GM21717 (cell line): Measurements from ENCODE around the gene ZNF529.
"Not testable (repeated sequence)": the region's sequence is repeated elsewhere in the genome, so short reads cannot be mapped to it uniquely, and the experiment has no call there.

Source experiments
- ATAC-seq: cut with Tn5 transposase; IDR thresholded peaks from one replicate; pipeline ENCODE4 v1.9.1; 2021; ENCODE audit warnings: mild to moderate bottlenecking, moderate library complexity; ENCODE audit not compliant: unreplicated experiment

Gene ZNF529

DNA sequence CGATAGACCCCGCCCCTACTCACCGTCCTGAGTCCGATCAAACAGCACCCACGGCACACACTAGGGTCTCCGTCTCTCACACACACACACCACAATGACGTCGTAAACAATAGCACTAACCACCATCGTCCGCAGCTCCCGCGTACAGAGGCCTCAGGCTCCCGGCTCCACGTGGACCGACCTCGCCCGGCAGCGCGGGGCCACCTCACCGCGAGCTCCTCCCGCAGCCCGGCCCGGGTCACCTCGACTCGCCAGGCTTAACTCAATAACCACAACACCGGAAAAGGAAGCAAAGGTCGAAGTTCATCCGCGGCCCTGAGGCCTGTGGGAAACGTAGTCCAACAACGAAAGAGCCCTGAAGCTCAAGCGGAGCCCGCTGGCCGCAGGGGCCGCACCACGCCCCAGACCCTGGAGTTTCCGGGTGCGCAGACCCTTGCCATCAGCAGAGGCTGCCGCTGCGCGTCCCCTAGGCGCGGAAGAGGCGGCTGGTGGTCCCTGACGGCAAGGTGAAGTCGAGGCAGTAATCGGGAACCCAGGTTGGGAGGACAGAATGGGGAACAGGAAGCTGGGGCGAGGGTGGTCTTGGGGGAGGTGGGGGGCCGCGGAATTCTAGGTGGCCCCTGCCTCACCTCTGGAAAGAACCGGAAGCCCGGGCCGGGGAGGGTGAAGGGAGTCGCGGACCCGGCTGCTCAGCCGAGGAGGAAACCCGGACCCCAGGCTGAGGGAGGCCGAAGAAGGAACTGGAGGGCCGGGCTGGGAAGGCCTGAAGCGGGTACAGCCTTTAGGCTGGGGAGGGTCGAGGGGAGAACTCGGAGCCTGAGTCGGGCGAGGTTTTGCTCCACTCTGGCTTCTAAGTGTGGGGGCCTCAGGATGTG, at the start of gene ZNF529:
Gene ZNF529, minus strand, starts transcription at position 273 of the 875 bp plus-strand sequence. CDS start 946 bp downstream, outside the sequence.
- peak; percentile 86 for ATAC-seq

DNA sequence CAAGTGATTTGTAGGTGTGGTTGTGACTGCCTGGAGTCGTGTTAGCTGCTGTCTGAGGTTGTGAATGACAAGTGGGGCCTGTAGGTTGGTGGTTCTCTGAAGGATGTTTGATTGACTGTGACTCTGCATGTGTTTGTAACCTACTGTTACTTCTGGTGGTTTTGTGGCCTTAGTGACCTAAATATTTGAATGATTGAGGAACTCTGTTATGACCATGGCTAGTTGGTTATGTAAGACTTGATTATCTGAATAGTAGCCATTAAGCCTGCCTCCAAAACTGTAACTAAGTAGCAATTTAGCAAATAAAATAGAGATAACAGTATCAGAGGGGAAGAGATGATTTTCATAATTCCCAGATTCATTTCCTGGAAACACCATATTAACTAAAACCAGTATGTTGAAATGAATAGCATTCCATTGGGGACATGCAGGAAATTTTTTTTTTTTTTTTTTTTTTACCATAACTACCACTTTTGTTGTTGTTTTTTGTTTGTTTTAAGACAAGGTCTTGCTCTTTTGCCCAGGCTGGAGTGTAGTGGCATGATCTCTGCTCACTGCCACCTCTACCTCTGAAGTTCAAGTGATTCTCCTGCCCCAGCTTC, 32.9 kb upstream of the ZNF529 start:
- no peak for ATAC-seq

DNA sequence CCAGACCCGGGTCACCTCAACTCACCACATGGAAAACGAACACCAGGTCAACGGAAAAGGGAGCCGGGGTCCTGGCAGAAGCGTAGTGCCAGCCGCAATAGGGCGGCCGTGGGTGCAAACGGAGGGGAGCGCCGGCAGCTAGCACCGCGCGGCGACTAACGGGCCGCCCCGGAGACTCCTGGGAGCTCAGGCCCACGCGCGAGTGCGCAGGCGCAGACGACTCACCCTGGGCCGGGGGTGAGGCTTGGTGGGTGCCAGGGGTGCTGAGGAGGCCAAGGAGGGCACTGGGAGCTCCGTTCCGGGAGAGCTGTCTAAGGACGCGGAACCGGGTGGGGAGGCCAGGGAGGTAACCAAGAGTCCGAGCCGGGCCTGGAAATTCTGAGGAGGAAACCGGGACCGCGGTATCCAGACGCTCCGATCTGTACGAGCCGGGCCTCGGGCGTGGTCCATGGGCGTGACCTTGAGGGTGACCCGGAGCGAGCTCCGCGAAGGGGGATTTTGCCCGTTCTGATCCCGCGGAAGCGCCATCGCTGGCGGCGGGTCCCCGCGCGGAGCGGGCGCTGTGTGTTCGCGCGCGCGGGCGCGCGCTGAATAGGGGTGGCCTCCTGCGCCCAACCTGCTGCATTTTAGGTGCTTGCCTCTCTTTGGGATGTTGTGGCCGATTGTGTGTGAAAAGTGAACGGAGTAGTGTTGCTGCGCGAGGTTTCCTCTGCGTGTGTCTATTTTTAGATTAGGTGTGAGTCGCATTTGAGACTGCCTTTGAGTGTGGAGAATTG, 32.2 kb upstream of the ZNF529 start, which contains the start of gene ZNF382:
Gene ZNF382, plus strand, starts transcription at position 213 of the 776 bp plus-strand sequence. CDS start 4,602 bp downstream, outside the sequence.
- peak; percentile 62 for ATAC-seq

DNA sequence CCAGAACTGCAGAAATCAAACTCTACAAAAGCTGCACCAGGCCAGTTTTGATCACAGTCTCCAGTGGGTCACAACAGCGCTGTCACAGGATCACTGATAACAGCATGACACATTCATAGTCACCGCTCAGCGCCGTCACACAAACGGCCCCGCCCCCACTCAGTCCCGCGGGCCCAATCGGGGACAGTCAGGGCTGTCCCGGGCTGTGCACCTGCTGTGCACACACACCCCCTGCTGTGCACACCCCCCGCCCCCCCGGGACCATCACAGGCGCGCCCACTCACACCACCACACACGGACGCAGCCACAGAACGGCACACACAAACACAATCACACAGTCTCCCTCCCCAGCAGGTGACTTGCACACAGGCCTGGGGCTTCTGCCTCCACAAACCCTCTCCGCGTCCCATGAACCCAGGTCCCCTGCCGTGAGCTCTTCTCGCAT, 31.6 kb upstream of the ZNF529 start:
- ATAC-seq, result peak; percentile 67

DNA sequence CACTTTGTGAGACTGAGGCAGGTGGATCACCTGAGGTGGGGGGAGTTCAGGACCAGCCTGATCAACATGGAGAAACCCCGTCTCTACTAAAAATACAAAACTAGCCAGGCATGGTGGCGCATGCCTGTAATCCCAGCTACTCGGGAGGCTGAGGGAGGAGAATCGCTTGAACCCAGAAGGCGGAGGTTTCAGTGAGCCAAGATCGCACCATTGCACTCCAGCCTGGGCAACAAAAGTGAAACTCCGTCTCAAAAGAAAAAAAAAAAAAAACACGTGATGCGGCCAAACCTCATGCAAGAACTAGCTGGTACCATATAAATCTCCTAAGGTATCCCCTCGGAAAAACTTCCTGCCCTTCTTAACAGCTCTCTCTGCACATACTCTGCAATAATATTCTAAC, 29.6 kb upstream of the ZNF529 start:
- not testable (repeated sequence) for ATAC-seq

DNA sequence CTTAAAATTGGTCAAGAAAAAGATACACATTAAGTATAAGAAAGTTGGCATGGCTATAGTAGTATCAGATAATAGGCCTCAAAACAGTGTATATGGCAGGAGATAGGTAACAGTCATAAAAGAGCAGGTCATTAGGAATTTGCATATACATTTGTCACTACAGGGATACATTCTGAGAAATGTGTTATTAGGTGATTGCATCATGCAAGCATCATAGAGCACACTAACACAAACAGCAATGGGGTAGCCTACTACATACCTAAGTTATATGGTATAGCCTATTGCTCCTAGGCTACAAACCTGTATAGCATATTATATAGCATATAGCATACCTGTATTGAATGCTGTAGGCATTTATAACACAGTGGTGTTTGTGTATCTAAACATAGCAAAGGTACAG, 6.2 kb upstream of the ZNF529 start:
- ATAC-seq, result no peak

DNA sequence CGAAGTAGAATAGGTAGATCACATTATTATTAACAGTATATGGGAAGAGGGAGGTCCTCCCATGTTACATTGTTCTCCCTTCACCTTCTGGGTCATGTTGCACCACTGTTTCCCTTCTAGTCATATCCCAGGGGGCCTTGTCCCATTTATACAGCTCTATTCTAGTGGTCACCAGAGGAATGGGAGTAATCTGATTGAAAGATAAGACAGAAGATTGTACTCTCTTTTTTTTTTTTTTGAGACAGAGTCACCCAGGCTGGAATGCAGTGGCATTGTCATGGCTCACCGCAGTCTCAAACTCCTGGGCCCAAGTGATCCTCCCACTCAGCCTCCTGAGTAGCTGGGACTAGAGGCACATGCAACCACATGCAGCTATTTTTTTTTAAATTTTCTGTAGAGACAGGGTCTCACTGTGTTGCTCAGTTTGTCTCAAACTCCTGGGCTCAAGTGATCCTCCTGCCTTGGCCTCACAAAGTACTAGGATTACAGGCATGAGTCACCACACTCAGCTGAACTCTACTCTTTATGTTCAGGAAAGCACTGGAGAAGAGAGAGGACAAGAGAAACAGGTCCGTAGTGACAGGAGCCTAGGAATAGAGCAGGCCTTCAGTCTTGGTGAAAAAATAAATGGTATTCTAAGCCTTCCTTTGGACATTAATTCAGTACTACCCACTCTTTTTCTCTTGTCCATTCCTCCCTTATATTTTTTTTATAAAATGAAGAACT, 4.3 kb upstream of the ZNF529 start:
- no peak for ATAC-seq

DNA sequence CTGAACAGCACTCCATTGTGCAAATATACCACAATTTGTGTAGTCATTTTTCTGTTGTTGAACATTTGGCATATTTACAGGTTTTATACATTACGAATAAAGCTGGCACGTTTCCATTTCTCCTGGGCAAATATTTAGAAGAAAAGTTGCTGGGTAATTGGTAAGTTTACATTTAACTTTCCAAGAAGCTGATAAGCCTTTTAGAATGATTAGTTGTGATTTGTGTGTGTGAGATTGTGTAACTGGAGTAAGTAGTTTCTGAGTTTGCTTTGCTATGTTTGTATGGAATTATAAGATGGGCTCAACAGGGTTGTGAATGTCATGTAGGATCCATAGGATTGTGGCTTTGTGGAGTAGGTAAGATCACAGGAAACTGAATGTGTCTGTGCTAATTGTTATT, 1.6 kb upstream of the ZNF529 start:
- no peak for ATAC-seq

DNA sequence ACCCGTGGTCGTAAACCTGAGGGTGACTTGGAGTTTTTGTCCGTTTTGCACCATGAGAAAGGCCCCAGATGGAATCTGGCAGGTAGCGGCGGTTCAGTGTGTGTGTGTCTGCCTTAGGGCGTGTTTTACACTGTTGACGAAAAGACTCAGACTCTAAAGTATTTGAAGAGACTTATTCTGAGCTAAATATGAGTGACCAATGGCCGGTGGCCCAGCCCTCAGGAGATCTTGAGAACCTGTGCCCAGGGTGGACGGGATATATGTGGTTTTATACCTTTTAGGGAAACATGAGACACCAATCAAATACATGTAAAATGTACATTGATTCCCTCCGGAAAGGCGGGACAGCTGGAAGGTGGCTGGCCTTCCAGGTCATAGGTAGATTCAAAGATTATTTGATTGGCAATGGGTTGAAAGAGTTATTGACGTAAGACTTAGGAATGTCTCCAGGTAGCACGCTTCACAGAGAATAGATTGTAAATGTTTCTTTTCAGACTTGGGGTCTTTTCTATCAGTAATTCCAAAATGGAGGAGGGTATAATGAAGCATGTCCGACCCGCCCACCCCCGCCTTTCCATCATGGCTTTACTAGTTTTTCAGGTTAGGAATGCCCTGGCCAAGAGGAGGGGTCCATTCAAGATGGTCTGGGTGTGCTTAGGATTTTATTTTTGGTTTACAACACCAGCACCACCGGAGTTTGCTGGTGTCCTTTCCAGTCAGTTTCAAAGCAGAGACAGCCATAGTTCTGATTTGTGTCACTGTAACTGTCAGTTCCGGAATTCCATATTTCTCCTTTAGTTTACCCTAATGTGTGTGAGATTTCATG, 1.0 kb upstream of the ZNF529 start:
- no peak for ATAC-seq

DNA sequence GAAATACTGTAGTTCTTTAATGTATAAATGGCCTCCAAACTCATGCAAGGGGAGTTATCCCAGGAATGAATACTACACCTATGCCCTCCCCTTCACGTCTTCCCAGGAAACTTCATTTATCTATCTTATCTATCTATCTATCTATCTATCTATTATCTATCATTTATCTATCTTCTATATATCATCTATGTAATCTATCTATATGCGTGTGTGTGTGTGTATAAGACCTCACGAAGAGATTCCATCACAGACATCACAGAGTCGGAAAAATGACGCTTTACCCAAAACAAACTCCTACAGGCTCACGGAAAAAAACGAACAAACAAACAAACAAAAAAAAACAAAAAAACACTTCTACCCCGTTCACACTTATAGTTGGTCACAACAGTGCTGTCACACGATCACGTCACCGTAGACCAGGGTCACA, 486 bp downstream of the ZNF529 start:
- no peak for ATAC-seq

DNA sequence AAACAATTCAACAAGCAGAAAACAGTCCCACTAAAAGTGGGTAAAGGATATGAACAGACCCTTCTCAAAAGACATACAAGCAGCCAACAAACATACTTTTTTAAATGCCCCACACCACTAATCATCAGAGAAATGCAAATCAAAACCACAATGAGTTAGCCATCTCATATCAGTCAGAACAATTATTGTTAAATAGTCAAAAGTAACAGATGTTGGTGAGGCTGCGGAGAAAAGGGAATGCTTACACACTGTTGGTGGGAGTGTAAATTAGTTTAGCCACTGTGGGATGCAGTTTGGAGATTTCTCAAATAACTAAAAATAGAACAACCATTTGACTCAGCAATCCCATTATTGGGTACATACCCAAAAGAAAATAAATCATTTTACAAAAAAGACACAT, 8.7 kb downstream of the ZNF529 start:
- no peak for ATAC-seq

DNA sequence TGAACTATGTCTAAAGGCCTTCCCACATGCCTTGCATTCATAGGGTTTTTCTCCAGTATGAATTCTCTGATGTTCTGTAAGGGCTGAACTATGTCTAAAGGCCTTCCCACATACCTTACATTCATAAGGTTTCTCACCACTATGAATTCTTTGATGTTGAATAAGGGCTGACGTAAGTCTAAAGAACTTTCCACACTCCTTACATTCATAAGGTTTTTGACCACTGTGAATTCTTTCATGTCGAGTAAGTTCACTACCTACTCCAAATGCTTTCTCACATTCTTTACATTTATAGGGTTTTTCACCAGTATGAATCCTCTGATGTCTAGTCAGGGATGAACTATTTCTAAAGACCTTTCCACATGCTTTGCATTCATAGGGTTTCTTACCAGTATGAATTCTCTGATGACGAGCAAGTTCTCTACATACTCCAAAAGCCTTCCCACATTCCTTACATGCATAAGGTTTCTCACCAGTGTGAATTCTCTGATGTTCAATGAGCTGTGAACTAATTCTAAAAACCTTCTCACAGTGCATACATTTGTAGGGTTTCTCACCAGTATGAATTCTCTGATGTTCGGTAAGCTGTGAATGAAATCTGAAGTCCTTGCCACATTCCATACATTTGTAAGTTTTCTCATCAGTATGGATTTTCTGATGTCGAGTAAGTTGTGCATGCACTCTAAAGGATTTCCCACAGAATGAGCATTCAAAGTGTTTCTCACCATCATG, 25.9 kb downstream of the ZNF529 start:
- ATAC-seq, result no peak

DNA sequence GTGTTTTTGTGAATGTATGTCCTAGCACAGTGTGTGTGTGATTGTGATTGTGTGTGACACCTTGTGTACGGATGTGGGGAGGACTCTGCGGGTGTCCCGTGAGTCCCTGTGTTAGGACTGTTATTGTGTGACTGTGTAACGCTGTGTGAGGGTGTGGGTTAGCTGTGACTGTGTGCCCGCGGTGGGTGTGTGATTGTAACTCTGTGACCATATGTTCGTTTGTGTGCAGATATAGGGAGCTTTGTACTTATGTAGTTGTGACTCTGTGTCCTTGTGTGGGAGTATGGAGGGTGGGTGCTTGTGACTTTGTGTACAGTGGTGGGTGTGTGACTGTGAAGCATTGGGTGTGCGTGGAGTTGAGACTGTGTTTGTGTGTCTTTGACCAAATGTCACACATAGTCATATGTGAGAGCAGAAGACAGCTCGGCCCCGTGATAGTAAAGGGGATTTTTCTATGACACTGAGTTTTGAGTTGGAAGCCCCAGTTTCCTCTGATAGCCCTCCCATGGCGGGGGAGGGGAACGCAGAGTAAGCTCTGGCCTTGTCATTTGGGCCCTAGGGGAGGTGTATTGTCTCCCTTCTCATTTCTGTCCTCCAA, 44.1 kb downstream of the ZNF529 start:
- peak; percentile 15 for ATAC-seq

DNA sequence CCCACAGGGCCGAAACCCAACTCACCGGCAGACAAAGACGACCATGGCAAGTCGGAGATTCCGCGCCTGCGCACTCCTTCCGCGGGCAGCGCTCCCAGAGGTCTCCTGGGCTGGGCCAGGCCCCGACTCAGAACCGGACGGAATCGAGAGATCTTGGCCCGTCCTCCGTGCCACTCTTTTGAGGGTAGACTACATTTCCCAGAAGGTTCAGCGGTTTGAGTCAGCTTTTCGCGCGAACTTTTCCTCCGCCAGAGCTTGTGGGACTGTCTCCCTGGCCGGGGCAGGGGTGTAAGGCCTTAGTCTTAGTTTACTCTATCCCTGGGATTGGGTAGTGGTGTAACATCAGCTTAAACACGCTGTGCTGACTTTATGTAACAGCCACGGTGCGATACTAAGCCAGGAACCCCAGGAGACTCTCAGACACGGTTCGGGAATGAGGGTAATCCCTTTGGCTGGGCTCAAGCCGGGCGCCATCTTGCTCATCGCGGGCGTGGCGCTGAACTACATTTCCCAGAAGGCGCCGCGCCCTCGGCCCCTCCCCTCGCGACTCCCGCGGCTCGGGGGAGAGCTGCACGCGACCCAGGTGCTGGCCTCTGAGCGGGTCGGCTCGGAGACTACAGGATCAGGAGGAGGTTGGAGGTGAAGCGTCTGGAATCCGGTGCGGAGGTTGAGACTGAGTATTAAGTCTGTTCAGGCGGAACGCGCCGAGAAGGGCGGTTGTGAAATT, 44.7 kb downstream of the ZNF529 start, which contains the start of gene ZNF260:
Gene ZNF260, minus strand, starts transcription at position 78 of the 727 bp plus-strand sequence. CDS start 13,033 bp downstream, outside the sequence.
- peak; percentile 79 for ATAC-seq

DNA sequence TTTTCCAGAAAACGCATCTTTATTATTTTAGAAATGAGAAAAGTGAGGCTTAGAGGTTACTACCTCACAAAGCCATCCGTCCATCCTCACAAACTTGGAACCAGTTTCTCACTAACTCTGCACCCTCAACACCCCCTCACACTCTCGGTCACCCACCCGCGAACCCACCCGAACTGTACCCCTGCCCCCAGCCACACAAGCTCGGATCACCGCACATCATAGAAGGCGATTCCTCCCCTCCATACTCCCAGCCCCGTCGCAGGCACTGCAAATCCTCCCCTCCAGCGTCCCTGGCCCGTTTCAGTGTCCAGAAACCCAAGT, 45.3 kb downstream of the ZNF529 start:
- ATAC-seq, result no peak

DNA sequence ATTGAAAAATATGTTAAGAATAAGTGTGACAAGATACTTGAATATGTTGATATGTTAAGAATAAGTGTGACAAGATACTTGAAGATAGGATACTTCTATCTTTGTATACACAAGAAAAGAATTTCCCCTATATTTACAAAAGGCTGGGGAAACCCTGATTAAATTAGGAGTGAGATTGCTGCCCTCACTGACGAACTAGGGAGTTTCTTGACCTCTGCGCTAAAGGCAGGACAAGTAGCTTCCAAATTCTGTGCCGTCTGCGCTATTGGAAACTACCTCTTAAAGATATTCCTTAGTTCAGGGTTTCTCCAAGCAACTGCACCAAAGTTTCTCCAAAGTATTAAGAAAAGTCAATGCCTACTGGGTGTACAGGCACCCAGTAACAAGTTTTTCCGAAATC, 45.8 kb downstream of the ZNF529 start:
- no peak for ATAC-seq

DNA sequence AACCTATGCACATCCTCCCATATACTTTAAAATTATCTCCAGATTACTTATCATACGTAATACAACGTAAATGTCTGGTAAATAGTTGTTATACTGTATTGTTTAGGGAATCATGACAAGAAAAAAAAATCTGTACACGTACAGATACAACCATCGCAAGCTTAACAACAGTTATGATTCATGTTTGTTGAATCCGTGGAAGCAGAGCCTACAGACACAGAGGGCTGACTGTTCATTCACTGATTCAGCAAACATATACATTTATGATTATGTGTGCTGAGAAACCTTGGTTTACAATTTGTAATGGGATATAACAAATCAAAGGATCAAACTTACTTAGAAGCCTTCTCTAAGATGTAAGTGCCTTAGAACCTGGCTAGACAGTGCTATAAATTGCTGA, 46.5 kb downstream of the ZNF529 start:
- no peak for ATAC-seq

DNA sequence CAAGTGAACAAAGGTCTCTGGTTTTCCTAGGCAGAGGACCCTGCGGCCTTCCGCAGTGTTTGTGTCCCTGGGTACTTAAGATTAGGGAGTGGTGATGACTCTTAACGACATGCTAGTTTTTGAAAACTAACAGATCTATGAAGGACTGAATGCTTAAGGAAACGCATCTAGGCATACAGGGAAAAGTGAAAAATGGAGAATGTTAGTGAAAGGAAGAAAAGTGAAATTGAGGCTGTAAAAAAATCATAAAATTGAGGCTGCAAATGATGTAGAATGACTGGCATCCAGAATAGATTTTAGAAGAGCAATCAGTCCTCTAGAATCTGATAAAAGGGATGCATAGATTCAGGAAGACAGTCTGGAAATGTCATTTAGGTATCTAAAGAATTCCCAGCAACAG, 48.5 kb downstream of the ZNF529 start:
- no peak for ATAC-seq
